GM10847 (cell line): ENCODE data around the gene TLX1.

Experiments
- POLR2A ChIP-seq: IDR thresholded peaks from 2 replicates; pipeline ENCODE4 v1.6.1; 2011; ENCODE audit not compliant: insufficient read length; ENCODE audit errors: extremely low read depth

TLX1 gene

DNA sequence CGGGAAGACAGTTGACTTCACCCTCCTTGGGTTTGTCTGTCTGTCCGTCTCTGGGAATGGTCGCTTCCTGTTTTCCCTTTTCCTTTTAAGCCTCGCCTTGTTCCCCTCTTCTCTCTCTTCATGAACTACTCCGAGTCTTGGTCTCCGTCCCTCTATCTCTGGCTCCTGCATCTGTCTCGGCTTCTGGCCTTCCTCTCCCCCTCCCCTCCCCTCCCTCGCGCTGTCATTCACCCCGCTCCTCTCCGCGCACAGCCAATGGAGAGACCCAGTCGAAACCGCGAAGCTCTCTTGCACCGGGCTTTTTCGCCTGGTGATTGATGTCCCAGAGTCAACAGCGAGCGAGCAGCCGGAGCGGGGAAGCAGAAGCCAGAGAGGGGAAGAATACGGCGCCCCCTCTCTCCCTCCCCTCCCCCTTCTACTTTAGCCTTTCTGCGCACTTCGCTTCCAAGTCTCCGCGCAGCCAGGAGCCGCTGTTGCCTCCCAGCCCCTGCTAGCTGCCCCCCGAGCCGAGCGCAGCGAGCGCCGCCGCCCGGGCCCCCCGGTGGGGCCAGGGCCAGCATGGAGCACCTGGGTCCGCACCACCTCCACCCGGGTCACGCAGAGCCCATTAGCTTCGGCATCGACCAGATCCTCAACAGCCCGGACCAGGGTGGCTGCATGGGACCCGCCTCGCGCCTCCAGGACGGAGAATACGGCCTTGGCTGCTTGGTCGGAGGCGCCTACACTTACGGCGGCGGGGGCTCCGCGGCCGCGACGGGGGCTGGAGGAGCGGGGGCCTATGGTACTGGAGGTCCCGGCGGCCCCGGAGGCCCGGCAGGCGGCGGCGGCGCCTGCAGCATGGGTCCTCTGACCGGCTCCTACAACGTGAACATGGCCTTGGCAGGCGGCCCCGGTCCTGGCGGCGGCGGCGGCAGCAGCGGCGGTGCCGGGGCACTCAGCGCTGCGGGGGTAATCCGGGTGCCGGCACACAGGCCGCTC lies at the start of gene TLX1:
TSS of gene TLX1 (plus strand) at position 317 of the 978 bp plus-strand sequence. CDS start at position 559, 242 bp downstream.
- no peak for TF ChIP-seq POLR2A

GRCh38 chr10:101085846-101086245 lies 45.3 kb upstream of the TLX1 start:
- TF ChIP-seq POLR2A = no peak

- no peak for TF ChIP-seq POLR2A
Observed at GRCh38 chr10:101087376-101087775, 43.7 kb upstream of the TLX1 start.

DNA sequence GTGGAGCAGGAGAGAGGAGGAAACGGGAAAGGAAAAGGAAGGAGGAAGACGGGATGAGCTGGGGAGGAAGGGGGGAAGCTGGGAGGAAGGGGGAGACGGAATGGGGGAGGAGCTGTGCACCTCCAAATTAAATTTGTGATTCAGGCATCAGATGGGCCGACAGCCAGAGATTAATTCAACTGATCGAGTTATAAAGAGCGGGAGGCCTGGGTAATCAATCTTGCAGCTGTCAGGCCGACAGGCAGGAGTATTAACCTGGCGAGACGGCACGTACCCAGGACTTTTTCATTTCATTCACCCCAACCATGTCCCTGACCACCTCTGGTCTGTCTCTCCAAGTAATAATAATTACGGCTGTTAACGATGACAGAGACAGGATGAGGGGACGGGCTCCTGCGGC lies 43.1 kb upstream of the TLX1 start:
- TF ChIP-seq POLR2A = no peak

DNA sequence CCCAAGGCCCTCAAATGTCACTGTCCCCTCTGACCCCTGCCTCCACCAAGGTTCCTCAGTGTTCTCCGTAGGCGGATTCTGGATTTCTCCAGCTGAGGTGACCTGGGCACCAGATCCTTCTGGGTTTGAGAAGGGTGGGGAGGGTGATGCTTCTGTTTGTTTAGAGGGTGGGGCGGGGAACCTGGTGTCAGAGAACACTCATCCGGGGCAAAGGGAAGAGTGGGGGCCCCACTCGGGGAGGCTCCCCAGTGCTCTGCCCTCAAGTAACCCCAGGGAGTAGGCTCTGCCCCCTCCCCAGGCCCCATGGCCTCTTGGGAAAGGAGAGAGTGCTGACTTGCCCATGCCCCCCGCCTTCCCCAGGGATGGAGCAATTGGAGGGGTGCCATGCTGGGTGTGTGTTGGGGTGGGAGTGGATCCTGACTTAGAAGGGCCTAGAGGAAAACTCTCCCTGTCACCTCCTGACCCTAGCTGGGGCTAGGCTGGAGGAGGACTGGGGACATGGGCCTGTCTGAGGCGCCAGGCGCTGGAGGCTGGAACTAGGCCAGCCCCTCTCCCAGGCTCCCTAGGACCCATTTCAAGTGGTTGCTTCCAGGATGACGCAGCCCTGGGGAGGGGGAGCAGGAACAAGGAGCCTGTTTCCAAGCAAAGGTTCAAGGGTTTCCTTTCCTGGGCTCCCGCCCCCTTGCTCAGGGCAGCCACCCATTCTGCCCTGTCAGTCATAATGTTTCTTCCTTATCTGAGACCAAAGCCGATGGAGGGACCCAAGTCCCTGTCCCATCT lies 41.4 kb upstream of the TLX1 start:
- TF ChIP-seq POLR2A = no peak

GRCh38 chr10:101090597-101090996 lies 40.5 kb upstream of the TLX1 start:
- no peak for TF ChIP-seq POLR2A

GRCh38 chr10:101091546-101092290 lies 39.4 kb upstream of the TLX1 start:
- TF ChIP-seq POLR2A = no peak

GRCh38 chr10:101092881-101093354 lies 38.2 kb upstream of the TLX1 start:
- no peak for TF ChIP-seq POLR2A

DNA sequence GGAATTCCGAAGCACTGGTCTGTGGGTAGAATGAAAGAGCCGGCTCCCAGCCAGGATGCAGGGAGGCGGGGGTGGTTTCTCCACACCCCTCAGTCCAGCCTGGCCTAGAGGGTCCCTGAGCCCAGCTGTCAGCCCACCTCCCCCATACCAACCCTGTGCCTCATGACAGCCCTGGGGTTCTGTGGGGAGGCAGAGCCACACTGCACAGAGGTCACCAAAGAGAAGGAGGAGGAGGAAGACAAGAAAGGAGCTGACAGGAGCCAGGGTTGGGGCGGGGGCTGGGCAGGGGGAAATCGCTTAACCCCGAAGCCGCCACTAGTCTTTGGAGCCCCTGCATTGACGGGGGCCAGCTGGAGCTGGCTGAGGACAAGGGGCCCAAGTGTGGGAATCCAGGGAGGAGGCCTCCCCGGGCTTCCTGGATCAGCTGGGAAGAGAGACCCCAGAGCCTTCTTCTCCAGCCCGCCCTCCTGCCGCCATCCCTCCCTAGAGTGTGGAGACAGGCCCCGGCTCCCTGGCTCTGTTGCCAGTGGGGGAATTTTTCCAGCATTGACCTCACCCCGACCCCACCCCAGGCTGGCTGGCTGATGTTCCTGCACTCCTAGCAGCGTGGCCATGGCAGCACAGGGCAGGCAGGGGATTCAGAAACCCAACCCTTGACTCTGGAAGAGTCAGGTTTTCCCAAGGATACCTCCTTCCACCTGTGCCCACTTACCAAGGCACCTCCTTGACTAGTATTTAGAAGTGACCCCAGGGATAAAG lies 36.8 kb upstream of the TLX1 start:
- no peak for TF ChIP-seq POLR2A

GRCh38 chr10:101095004-101095403 lies 36.1 kb upstream of the TLX1 start:
- no peak for TF ChIP-seq POLR2A

DNA sequence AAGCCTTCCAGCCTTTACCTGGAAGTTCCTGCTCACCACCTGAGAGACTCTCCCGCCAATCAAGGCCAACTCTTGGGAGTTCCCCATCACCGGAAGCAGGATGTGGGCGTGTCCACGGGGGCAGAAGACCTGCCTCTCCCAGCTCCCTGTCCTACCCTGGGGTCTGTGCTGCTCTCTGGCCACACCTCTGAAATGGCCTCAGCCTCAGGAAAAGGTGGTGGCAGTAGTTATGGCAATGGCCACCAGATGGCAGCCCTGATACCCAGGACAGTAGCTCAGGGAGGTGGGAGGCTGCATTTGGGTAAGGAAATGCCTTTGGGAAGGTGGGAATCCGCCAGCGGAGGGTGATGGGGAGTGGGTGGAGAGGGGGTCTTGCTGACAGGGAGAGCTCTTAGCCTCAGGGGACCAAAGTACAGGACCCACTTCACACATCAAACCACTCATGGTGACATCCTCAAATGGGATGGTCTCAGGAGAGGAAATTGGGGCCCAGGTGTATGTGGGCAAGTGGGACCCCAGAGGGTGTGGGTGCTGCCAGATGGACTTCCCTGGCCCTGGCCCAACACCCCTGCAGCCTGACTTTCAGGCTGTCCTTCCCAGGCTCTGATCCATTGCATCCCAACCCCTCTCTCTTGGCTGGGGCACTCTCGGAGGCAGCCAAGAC lies 35.4 kb upstream of the TLX1 start:
- TF ChIP-seq POLR2A = no peak

- no peak for TF ChIP-seq POLR2A
Observed at GRCh38 chr10:101096378-101096777, 34.7 kb upstream of the TLX1 start.

GRCh38 chr10:101097881-101098280 lies 33.2 kb upstream of the TLX1 start:
- no peak for TF ChIP-seq POLR2A

- no peak for TF ChIP-seq POLR2A
Observed at GRCh38 chr10:101099901-101100300, 31.2 kb upstream of the TLX1 start.
